Measurements from ENCODE around the gene RNASET2. TPM values are rescaled to one million over a fixed set of nuclear protein-coding genes. Genes with fewer than 3 reads are reported as not detected.

RNASET2 gene
- total and polyA plus RNA-seq, 8 donors = 25.2 to 61.4 (median 37.0) TPM

DNA sequence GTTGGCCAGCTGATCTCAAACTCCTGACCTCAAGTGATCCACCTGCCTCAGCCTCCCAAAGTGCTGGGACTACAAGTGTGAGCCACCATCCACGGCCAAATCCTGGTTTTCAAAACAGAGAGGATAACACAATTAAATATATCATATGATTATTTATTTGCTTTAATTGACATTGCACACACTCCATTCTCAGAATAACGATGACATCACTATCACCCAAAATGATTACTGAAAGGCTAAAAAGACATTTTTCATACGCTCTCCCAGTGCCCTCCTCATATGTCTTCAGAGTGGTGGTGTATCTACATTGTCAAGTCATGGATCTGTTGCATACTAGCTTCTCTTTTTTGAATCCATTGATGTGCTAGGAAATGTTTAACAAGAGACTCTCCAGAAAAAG, 24.4 kb upstream of the RNASET2 start:
- no peak overlapping the region for H3K27ac ChIP-seq
- ATAC-seq (no peak), DNase-seq (no peak), FAIRE-seq (no peak)
- no peaks in the 10 kb centered on the region for H3K27me3 ChIP-seq
- no peak overlapping the region for H3K4me3 ChIP-seq
- 96 to 97% methylated on average over 3 of the region's 3 CpGs for WGBS, 2 donors
- H3K4me1 ChIP-seq = no peaks in the 10 kb centered on the region
- H3K36me3 ChIP-seq = no peaks in the 10 kb centered on the region
- TF ChIP-seq, protein P1, sequence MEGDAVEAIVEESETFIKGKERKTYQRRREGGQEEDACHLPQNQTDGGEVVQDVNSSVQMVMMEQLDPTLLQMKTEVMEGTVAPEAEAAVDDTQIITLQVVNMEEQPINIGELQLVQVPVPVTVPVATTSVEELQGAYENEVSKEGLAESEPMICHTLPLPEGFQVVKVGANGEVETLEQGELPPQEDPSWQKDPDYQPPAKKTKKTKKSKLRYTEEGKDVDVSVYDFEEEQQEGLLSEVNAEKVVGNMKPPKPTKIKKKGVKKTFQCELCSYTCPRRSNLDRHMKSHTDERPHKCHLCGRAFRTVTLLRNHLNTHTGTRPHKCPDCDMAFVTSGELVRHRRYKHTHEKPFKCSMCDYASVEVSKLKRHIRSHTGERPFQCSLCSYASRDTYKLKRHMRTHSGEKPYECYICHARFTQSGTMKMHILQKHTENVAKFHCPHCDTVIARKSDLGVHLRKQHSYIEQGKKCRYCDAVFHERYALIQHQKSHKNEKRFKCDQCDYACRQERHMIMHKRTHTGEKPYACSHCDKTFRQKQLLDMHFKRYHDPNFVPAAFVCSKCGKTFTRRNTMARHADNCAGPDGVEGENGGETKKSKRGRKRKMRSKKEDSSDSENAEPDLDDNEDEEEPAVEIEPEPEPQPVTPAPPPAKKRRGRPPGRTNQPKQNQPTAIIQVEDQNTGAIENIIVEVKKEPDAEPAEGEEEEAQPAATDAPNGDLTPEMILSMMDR (IDR thresholded peaks at IDR 0.05) = no peak
- intact Hi-C loops (cut with DNase I) = loop anchor here in 1 of 3 donors (10.0 kb wide), 1 partner anchor 206 kb away; no protein-coding TSS in a partner anchor
- H3K9me3 ChIP-seq = no peaks in the 10 kb centered on the region

DNA sequence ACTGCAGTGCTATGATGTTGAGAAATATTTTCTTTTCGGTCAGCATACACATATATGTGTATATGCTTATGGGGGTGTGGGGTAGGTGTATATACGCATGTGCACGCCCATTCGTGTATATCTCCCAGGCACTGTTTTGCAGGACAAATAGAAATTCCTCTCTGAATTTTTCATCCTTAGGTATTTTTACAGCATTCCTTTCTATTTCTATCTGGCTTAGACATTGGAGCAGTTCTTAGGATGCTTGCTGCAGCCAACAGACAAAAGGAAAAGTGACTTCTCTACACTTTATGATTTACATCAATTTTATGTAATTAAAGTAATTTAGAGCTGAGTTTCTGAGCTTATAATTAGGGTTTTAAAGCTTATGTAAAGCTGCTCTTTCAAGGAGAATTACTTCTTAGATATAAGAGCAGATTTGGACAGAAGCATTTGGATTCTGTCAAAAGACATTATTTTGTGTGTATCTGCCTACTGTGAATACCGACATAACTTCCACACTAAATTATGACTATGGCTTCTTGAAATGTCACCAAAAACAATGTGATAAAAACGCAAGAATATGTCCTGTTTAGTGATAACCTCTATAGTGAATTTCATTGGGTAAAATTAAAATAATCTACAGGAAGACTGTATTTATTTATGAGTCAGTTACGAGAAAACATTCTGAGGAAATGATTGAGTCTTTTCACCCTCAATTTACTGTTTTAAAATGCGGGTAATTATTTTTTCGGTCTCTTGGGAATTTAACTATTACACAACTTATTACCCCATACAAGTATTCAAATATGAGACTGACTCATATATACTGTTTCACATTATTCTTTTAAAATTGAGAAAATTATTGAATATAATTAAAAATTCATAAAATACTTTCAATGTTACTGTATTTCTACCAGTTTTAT, 21.5 kb upstream of the RNASET2 start:
- Histone ChIP-seq H3K9me3 (no peaks in the 10 kb centered on the region), H3K4me3 (no peak overlapping the region), H3K27ac (no peak overlapping the region), H3K27me3 (no peaks in the 10 kb centered on the region), H3K36me3 (no peaks in the 10 kb centered on the region), H3K4me1 (no peaks in the 10 kb centered on the region)
- no peak for ATAC-seq
- FAIRE-seq = no peak
- 90 to 93% methylated on average over 9 of the region's 9 CpGs for WGBS, 2 donors
- intact Hi-C loops (cut with DNase I) = no loop called here
- DNase-seq = no peak
- TF ChIP-seq, protein P1 (IDR thresholded peaks at IDR 0.05) = no peak

DNA sequence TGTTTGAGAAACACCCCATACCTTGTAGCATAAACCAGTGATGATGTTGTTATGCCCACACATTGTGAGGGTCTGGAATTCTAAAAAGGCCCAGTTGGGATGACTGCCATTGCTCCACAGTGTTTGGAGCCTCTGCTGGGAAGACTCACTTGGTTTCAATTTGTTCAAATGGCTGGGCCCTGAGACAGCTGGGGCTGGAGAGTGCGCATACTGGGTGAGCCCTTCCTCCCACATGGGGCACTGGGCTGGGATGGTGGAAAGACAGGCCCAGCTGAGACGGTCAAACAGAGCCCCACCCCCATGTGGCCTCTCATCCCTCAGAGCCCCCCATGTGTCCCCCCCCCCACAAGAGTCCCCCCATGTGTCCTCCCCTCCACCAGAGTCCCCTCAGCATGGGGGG, 20.3 kb upstream of the RNASET2 start:
- no peaks in the 10 kb centered on the region for H3K4me1 ChIP-seq
- ATAC-seq (no peak), DNase-seq (no peak), FAIRE-seq (no peak)
- H3K27me3 ChIP-seq = no peaks in the 10 kb centered on the region
- intact Hi-C loops (cut with DNase I) = no loop called here
- no peaks in the 10 kb centered on the region for H3K36me3 ChIP-seq
- H3K9me3 ChIP-seq = no peaks in the 10 kb centered on the region
- no peak overlapping the region for H3K4me3 ChIP-seq
- 95 to 100% methylated on average over 2 of the region's 2 CpGs for WGBS, 2 donors
- no peak overlapping the region for H3K27ac ChIP-seq
- TF ChIP-seq, protein P1 (IDR thresholded peaks at IDR 0.05) = no peak

DNA sequence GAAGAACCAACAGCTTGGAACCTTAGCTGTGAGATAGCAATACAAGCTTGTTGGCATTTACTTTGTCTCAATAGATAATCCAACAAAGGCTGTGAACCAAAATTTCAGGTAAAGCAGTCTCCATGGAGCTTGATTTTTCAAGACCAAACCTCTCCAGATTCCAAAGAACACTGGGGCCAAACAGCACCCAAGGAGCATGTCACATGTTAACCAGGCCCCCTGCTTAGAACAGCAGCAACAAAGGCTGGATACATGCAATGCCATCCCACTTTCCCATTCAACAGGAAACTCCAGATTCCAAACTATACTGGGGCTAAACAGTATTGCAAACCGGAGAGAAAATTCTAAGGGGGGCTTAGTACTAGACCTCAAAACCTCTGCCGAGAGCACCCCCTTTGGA, 15.8 kb upstream of the RNASET2 start:
- 91 to 93% methylated on average over 2 of the region's 2 CpGs for WGBS, 2 donors
- TF ChIP-seq, protein P1 (IDR thresholded peaks at IDR 0.05) = no peak
- Histone ChIP-seq H3K9me3 (no peaks in the 10 kb centered on the region), H3K36me3 (no peaks in the 10 kb centered on the region), H3K4me3 (no peak overlapping the region), H3K27ac (no peak overlapping the region), H3K27me3 (no peaks in the 10 kb centered on the region), H3K4me1 (no peaks in the 10 kb centered on the region)
- no peak for ATAC-seq
- no peak for FAIRE-seq
- DNase-seq = no peak
- intact Hi-C loops (cut with DNase I) = no loop called here

DNA sequence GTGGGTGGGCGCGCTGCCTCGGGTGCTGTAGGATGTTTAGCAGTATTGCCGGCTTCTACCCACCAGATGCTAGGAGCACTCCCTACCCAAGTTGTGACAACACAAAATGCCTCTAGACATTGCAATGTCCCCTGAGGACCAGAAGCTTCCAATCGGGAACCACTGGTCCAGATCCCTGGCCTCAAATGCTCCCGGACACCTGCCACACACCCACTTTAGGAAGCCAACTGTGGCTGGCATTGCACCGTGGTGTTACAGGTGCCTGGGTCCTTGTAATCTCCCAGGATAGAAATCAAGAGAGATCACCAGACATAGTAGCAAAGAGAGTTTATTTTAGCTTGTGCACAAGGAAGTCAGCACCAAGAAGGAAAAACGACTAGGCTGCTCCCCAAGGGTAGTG, 14.9 kb upstream of the RNASET2 start:
- FAIRE-seq (no peak), ATAC-seq (no peak), DNase-seq (no peak)
- H3K4me1 ChIP-seq = no peaks in the 10 kb centered on the region
- intact Hi-C loops (cut with DNase I) = no loop called here
- 70 to 77% methylated on average over 8 of the region's 8 CpGs for WGBS, 2 donors
- H3K36me3 ChIP-seq = no peaks in the 10 kb centered on the region
- no peaks in the 10 kb centered on the region for H3K27me3 ChIP-seq
- no peak overlapping the region for H3K27ac ChIP-seq
- no peak overlapping the region for H3K4me3 ChIP-seq
- TF ChIP-seq, protein P1 (IDR thresholded peaks at IDR 0.05) = no peak
- H3K9me3 ChIP-seq = no peaks in the 10 kb centered on the region

All from pancreas (tissue), 10 donors.